HL-60/S4 treated with phorbol 12-myristate 13-acetate at 8.2 ng/mL for 4 days and 3 days (cell line): ENCODE measurements around the gene GIT2.

Experiments
- in situ Hi-C: fragments of 300-500 bp; cut with MboI; formaldehyde crosslinking; loops from 2 replicates; pipeline ENCODE4 v1.15.0; 2022; ENCODE audit warnings: low sequenced_read_pairs

GIT2 gene

GRCh38 chr12:109983432-109984142 is 12.6 kb downstream of the GIT2 start:
- in situ Hi-C loops = no loop called here

GRCh38 chr12:109982210-109982609 is 14.0 kb downstream of the GIT2 start:
- in situ Hi-C loops = no loop called here

GRCh38 chr12:109981311-109981710 is 14.9 kb downstream of the GIT2 start:
- in situ Hi-C loops = no loop called here

GRCh38 chr12:109972821-109973220 is 23.3 kb downstream of the GIT2 start:
- in situ Hi-C loops = no loop called here

- in situ Hi-C loops = no loop called here
Observed at GRCh38 chr12:109968801-109969200, 27.4 kb downstream of the GIT2 start.

- in situ Hi-C loops = no loop called here
Observed at GRCh38 chr12:109968032-109968420, 28.1 kb downstream of the GIT2 start.

GRCh38 chr12:109967383-109968031 is 28.7 kb downstream of the GIT2 start:
- in situ Hi-C loops = no loop called here

GRCh38 chr12:109966546-109966945 is 29.6 kb downstream of the GIT2 start:
- in situ Hi-C loops = no loop called here

- in situ Hi-C loops = no loop called here
Observed at GRCh38 chr12:109963743-109964429, 32.3 kb downstream of the GIT2 start.

- in situ Hi-C loops = no loop called here
Observed at GRCh38 chr12:109963330-109963729, 32.8 kb downstream of the GIT2 start.

- in situ Hi-C loops = no loop called here
Observed at GRCh38 chr12:109962398-109962797, 33.8 kb downstream of the GIT2 start.

GRCh38 chr12:109961612-109962011 is 34.6 kb downstream of the GIT2 start:
- in situ Hi-C loops = no loop called here

- in situ Hi-C loops = no loop called here
Observed at GRCh38 chr12:109961201-109961600, 35.0 kb downstream of the GIT2 start.

GRCh38 chr12:109959411-109960093 is 36.6 kb downstream of the GIT2 start:
- in situ Hi-C loops = no loop called here

GRCh38 chr12:109958374-109958773 is 37.8 kb downstream of the GIT2 start:
- in situ Hi-C loops = no loop called here

- in situ Hi-C loops = no loop called here
Observed at GRCh38 chr12:109953656-109954055, 42.5 kb downstream of the GIT2 start.

GRCh38 chr12:109952873-109953272 is 43.3 kb downstream of the GIT2 start:
- in situ Hi-C loops = no loop called here

- in situ Hi-C loops = no loop called here
Observed at GRCh38 chr12:109952160-109952858, 43.9 kb downstream of the GIT2 start.

GRCh38 chr12:109951751-109952150 is 44.4 kb downstream of the GIT2 start:
- in situ Hi-C loops = no loop called here

GRCh38 chr12:109951136-109951535 is 45.0 kb downstream of the GIT2 start:
- in situ Hi-C loops = no loop called here

GRCh38 chr12:109950625-109951024 is 45.5 kb downstream of the GIT2 start:
- in situ Hi-C loops = no loop called here
